OCI-LY1 (cell line): ENCODE results near the gene SPATS2L.

Source experiments
- H2AFZ ChIP-seq: fragments of 200-600 bp; sonication (generic), shearing (Covaris generic); 2 replicates; pipeline ENCODE4 v1.6.0; 2014; ENCODE audit warnings: antibody characterized with exemption, mild to moderate bottlenecking, low read length
- H3F3A ChIP-seq: fragments of 200-600 bp; sonication (generic), shearing (Covaris generic); 2 replicates; pipeline ENCODE4 v1.6.0; 2014; ENCODE audit warnings: mild to moderate bottlenecking, antibody characterized with exemption, low read length, moderate library complexity; ENCODE audit not compliant: insufficient read depth
- H3K27ac ChIP-seq: fragments of 200-600 bp; sonication (generic); 2 replicates; pipeline ENCODE4 v1.5.1; 2014; ENCODE audit warnings: low read length, mixed run types, mild to moderate bottlenecking, low read depth; ENCODE audit not compliant: poor library complexity, severe bottlenecking
- H3K27me3 ChIP-seq: fragments of 200-600 bp; sonication (generic); 2 replicates; pipeline ENCODE4 v1.6.0; 2014; ENCODE audit warnings: antibody characterized with exemption, mild to moderate bottlenecking, low read length, moderate library complexity; ENCODE audit not compliant: insufficient read depth
- H3K36me3 ChIP-seq: fragments of 200-600 bp; sonication (generic); 2 replicates; pipeline ENCODE4 v1.6.1; 2014; ENCODE audit warnings: mild to moderate bottlenecking, antibody characterized with exemption, low read length, moderate library complexity, mixed read lengths; ENCODE audit not compliant: insufficient read depth
- H3K4me1 ChIP-seq: fragments of 200-600 bp; sonication (generic); 2 replicates; pipeline ENCODE4 v1.5.1; 2014; ENCODE audit warnings: mild to moderate bottlenecking, low read length, moderate library complexity; ENCODE audit not compliant: insufficient read depth, severe bottlenecking
- H3K4me2 ChIP-seq: fragments of 200-600 bp; sonication (generic), shearing (Covaris generic); 2 replicates; pipeline ENCODE4 v1.6.1; 2014; ENCODE audit warnings: low read length
- H3K4me3 ChIP-seq: fragments of 200-600 bp; sonication (generic); 2 replicates; pipeline ENCODE4 v1.5.1; 2014; ENCODE audit warnings: low read length, low read depth, mild to moderate bottlenecking, mixed read lengths; ENCODE audit not compliant: poor library complexity, severe bottlenecking
- H3K79me2 ChIP-seq: fragments of 200-600 bp; shearing (Covaris generic); 2 replicates; pipeline ENCODE4 v1.6.1; 2016; ENCODE audit warnings: mixed run types, low read length, mixed read lengths; ENCODE audit not compliant: insufficient read depth
- H3K9ac ChIP-seq: fragments of 200-600 bp; sonication (generic), shearing (Covaris generic); 2 replicates; pipeline ENCODE4 v1.6.1; 2014; ENCODE audit warnings: mild to moderate bottlenecking, low read length, mixed read lengths
- H3K9me2 ChIP-seq: fragments of 200-600 bp; sonication (generic), shearing (Covaris generic); 2 replicates; pipeline ENCODE4 v1.6.1; 2014; ENCODE audit warnings: low read depth, mild to moderate bottlenecking, low read length, mixed read lengths
- H3K9me3 ChIP-seq: fragments of 200-600 bp; shearing (Covaris generic); 2 replicates; pipeline ENCODE4 v1.6.1; 2014; ENCODE audit warnings: low read length, mixed read lengths
- H4K20me1 ChIP-seq: fragments of 200-600 bp; sonication (generic), shearing (Covaris generic); 2 replicates; pipeline ENCODE4 v1.6.0; 2016; ENCODE audit warnings: mild to moderate bottlenecking, low read length; ENCODE audit not compliant: insufficient read depth
- EZH2 ChIP-seq: fragments of 200-600 bp; sonication (generic), shearing (Covaris generic); IDR thresholded peaks from 2 replicates; pipeline ENCODE4 v1.8.0; 2017; ENCODE audit warnings: borderline replicate concordance, mixed run types, mild to moderate bottlenecking, antibody characterized with exemption, low read length, moderate library complexity, mixed read lengths
- TF ChIP-seq, protein P1 (sequence below): fragments of 200-600 bp; sonication (generic), shearing (Covaris generic); IDR thresholded peaks from 2 replicates; pipeline ENCODE4 v1.5.1; 2017; ENCODE audit warnings: mild to moderate bottlenecking, antibody characterized with exemption, low read length, moderate library complexity, mixed read lengths

The SPATS2L gene, protein sequence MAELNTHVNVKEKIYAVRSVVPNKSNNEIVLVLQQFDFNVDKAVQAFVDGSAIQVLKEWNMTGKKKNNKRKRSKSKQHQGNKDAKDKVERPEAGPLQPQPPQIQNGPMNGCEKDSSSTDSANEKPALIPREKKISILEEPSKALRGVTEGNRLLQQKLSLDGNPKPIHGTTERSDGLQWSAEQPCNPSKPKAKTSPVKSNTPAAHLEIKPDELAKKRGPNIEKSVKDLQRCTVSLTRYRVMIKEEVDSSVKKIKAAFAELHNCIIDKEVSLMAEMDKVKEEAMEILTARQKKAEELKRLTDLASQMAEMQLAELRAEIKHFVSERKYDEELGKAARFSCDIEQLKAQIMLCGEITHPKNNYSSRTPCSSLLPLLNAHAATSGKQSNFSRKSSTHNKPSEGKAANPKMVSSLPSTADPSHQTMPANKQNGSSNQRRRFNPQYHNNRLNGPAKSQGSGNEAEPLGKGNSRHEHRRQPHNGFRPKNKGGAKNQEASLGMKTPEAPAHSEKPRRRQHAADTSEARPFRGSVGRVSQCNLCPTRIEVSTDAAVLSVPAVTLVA

DNA sequence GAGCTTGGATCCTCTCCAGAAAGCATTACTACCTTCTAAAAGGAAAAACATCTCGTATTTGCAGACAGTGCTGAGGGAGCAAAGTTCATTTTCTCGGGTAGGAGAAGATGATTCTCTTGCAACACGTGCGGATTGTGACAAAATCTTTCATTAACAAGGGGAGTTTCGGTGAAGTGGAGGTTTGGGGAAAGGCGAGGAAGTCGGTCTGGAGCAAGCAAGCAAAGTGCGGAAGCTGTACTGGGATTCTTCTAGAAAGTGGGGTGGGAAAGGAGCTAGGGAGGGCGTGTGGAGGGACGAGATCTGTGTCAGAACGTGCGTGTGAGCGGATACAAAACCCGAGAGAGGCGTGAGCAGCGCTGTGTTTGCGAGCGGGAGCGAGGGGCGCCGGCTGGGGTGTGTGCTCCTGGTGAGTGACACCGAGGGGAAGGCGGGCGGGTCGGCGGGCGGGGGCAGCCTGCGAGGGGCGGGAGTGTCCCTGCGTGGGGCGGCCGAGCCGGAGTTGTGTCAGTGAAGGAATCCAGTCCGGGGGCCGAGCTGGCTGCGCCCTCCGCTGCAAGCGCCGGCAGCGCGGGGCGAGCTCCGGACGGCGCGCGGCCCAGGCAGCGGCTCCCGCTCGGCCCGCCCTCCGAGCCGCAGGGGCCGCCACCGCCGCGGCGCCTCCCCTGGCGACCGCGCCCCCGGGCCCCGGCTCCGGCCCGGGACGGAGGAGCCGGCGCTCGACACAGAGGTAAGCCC is at the start of gene SPATS2L:
Gene SPATS2L (plus strand): TSS at position 498 of the 735 bp plus-strand sequence. CDS start 82,552 bp downstream, outside the sequence.
- H3K4me3 ChIP-seq = no peak within 1 kb of the TSS
- no peak within 1 kb of the TSS for H2AFZ ChIP-seq
- H3F3A ChIP-seq = no peaks in the 10 kb centered on the region
- no peaks in the 10 kb centered on the region for H3K9me3 ChIP-seq
- no peak for TF ChIP-seq EZH2
- TF ChIP-seq, protein P1, sequence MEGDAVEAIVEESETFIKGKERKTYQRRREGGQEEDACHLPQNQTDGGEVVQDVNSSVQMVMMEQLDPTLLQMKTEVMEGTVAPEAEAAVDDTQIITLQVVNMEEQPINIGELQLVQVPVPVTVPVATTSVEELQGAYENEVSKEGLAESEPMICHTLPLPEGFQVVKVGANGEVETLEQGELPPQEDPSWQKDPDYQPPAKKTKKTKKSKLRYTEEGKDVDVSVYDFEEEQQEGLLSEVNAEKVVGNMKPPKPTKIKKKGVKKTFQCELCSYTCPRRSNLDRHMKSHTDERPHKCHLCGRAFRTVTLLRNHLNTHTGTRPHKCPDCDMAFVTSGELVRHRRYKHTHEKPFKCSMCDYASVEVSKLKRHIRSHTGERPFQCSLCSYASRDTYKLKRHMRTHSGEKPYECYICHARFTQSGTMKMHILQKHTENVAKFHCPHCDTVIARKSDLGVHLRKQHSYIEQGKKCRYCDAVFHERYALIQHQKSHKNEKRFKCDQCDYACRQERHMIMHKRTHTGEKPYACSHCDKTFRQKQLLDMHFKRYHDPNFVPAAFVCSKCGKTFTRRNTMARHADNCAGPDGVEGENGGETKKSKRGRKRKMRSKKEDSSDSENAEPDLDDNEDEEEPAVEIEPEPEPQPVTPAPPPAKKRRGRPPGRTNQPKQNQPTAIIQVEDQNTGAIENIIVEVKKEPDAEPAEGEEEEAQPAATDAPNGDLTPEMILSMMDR = no peak
- no peaks in the 10 kb centered on the region for H3K4me1 ChIP-seq
- H3K9ac ChIP-seq = no peak within 1 kb of the TSS
- no peaks in the 10 kb centered on the region for H3K79me2 ChIP-seq
- no peak within 1 kb of the TSS for H3K27ac ChIP-seq
- no peaks in the 10 kb centered on the region for H4K20me1 ChIP-seq
- no peaks in the 10 kb centered on the region for H3K27me3 ChIP-seq
- no peaks in the 10 kb centered on the region for H3K9me2 ChIP-seq
- H3K4me2 ChIP-seq = no peak within 1 kb of the TSS
- no peaks in the 10 kb centered on the region for H3K36me3 ChIP-seq

DNA sequence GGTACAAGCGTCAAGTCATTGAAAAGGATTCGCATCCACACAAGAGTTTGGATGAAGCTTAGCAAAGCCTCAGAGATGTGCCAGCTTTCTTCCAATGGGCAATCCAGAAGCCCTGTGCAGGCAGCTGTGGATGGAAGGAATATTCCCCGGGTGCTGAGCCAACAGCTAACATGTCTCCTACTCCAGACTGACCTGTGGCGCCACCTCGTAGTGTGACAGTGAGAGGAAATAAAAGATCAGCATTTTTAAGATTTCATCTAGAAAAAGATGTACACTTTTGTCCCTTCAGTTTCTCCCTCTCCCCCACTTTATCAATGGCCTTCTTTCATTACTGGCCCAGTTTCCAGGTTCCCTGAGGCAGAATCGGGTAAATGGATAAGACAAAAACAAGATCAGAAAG is 48.9 kb upstream of the SPATS2L start:
- H4K20me1 ChIP-seq = no peaks in the 10 kb centered on the region
- no peak for TF ChIP-seq EZH2
- TF ChIP-seq, protein P1 = no peak
- H3K9me2 ChIP-seq = no peaks in the 10 kb centered on the region
- no peak overlapping the region for H3K4me2 ChIP-seq
- no peaks in the 10 kb centered on the region for H3F3A ChIP-seq
- H3K4me1 ChIP-seq = no peaks in the 10 kb centered on the region
- H3K27me3 ChIP-seq = no peaks in the 10 kb centered on the region; the same call in 1 of the 2 replicates
- H3K9me3 ChIP-seq = no peaks in the 10 kb centered on the region
- no peak overlapping the region for H3K9ac ChIP-seq
- no peaks in the 10 kb centered on the region for H3K36me3 ChIP-seq
- no peaks in the 10 kb centered on the region for H3K79me2 ChIP-seq
- H2AFZ ChIP-seq = no peak overlapping the region
- H3K4me3 ChIP-seq = no peak overlapping the region
- no peak overlapping the region for H3K27ac ChIP-seq

DNA sequence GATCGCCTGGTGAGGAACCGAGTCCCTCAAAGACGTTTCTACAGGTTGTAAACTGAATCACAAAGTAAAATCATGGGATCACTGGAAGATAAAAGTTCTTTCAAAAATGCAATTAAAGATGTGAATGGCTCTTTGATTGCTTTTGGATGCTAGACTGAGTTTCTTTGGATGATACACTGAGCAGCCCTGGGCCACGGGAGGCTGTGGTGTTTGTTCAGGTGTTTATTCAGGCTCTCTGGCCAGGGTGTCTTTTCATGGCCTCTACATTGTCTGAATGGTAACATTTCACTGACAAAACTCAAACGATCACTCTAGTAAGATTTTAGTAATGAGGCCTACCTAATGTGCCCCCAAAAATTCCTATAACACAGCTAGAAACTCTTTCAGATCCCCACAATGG is 48.4 kb upstream of the SPATS2L start:
- Histone ChIP-seq H3K4me2 (no peak overlapping the region), H3K9me3 (no peaks in the 10 kb centered on the region), H4K20me1 (no peaks in the 10 kb centered on the region), H3F3A (no peaks in the 10 kb centered on the region), H2AFZ (no peak overlapping the region), H3K27me3 (no peaks in the 10 kb centered on the region; the same call in 1 of the 2 replicates), H3K79me2 (no peaks in the 10 kb centered on the region), H3K4me1 (no peaks in the 10 kb centered on the region), H3K9ac (no peak overlapping the region), H3K9me2 (no peaks in the 10 kb centered on the region), H3K4me3 (no peak overlapping the region), H3K27ac (no peak overlapping the region), H3K36me3 (no peaks in the 10 kb centered on the region)
- TF ChIP-seq, protein P1 = no peak
- TF ChIP-seq EZH2 = no peak
